Vagina (tissue), 2 donors: ENCODE measurements around the gene AMOTL2. TPM values are rescaled to one million over a fixed set of nuclear protein-coding genes. Genes with fewer than 3 reads are reported as not detected.

Source experiments
- DNase-seq, 2 donors: peaks; one replicate each; pipeline ENCODE4 v3.0.0-alpha.2; 2017; ENCODE audit errors: extremely low spot score in 2 of 2
- H3K27ac ChIP-seq: fragments of 200-600 bp; sonication (generic); one replicate; pipeline ENCODE4 v1.5.1; 2019
- H3K27me3 ChIP-seq: fragments of 200-600 bp; sonication (generic); one replicate; pipeline ENCODE4 v1.5.1; 2019
- H3K36me3 ChIP-seq, 2 donors: fragments of 200-600 bp; sonication (generic); one replicate each; pipeline ENCODE4 v1.5.1; 2017 to 2019
- H3K4me1 ChIP-seq: fragments of 200-600 bp; sonication (generic); one replicate; pipeline ENCODE4 v1.5.1; 2019
- H3K4me3 ChIP-seq, 2 donors: fragments of 200-600 bp; sonication (generic); 1 replicate in 1 of 2; 2 replicates in 1 of 2; pipeline ENCODE4 v1.5.1; 2016 to 2019
- H3K9me3 ChIP-seq: fragments of 200-600 bp; sonication (generic); one replicate; pipeline ENCODE4 v1.5.1; 2019
- POLR2A ChIP-seq, 2 donors: fragments of 450-650 bp; IDR thresholded peaks; one replicate each; pipeline ENCODE4 v1.6.1; 2017; ENCODE audit warnings: antibody characterized with exemption in 2 of 2, mild to moderate bottlenecking in 2 of 2, moderate library complexity in 2 of 2
- POLR2AphosphoS5 ChIP-seq, 2 donors: sonication (generic); formaldehyde crosslinking; IDR thresholded peaks; one replicate each; pipeline ENCODE4 v1.9.0; 2017; ENCODE audit warnings: antibody characterized with exemption in 2 of 2, mild to moderate bottlenecking in 2 of 2, low read depth in 1 of 2; ENCODE audit not compliant: insufficient read depth in 1 of 2
- intact Hi-C: fragments of 100-400 bp; cut with DNase I; formaldehyde crosslinking; loops from one replicate; pipeline ENCODE4 v1.15.1; 2023
- total RNA-seq: library from RNA; depleted of rRNA; stranded (reverse); fragments of >200 nt; gene quantifications from one replicate; pipeline ENCODE4 v1.2.3, GENCODE V29; 2016
- TF ChIP-seq, protein P1 (sequence below), 3 experiments: fragments of 450-650 bp in 2 of 3; fragments of 200-600 bp in 1 of 3; sonication (generic) in 1 of 3; IDR thresholded peaks; one replicate each; pipeline ENCODE4 v1.5.1; 2017 to 2019; ENCODE audit warnings: antibody characterized with exemption in 3 of 3, mild to moderate bottlenecking in 2 of 3, moderate library complexity in 2 of 3

AMOTL2 gene
- total RNA-seq, 1 donor from 2014 or later: 60.6 TPM

- Histone ChIP-seq H3K4me1 (peaks cover 96% of the 10 kb centered on the region), H3K36me3 (peaks cover 0 to 47% of the 10 kb centered on the region in 2 donors), H3K27me3 (no peaks in the 10 kb centered on the region), H3K27ac (peak overlapping the region; percentile 55), H3K9me3 (no peaks in the 10 kb centered on the region), H3K4me3 (no peak overlapping the region)
- TF ChIP-seq POLR2A (IDR thresholded peaks at IDR 0.05) (no peak), POLR2AphosphoS5 (IDR thresholded peaks at IDR 0.05; ENCODE audit: insufficient read depth in 1 of 2, low read depth in 1 of 2) (no peak)
- TF ChIP-seq, protein P1, sequence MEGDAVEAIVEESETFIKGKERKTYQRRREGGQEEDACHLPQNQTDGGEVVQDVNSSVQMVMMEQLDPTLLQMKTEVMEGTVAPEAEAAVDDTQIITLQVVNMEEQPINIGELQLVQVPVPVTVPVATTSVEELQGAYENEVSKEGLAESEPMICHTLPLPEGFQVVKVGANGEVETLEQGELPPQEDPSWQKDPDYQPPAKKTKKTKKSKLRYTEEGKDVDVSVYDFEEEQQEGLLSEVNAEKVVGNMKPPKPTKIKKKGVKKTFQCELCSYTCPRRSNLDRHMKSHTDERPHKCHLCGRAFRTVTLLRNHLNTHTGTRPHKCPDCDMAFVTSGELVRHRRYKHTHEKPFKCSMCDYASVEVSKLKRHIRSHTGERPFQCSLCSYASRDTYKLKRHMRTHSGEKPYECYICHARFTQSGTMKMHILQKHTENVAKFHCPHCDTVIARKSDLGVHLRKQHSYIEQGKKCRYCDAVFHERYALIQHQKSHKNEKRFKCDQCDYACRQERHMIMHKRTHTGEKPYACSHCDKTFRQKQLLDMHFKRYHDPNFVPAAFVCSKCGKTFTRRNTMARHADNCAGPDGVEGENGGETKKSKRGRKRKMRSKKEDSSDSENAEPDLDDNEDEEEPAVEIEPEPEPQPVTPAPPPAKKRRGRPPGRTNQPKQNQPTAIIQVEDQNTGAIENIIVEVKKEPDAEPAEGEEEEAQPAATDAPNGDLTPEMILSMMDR (IDR thresholded peaks at IDR 0.05): no peak
- no peak for DNase-seq
- intact Hi-C loops: no loop called here
Measured at GRCh38 chr3:134354612-134355251, 19.5 kb downstream of the AMOTL2 start.

- Histone ChIP-seq H3K36me3 (peaks cover 0 to 40% of the 10 kb centered on the region in 2 donors), H3K9me3 (no peaks in the 10 kb centered on the region), H3K4me1 (peaks cover 89% of the 10 kb centered on the region), H3K27me3 (no peaks in the 10 kb centered on the region), H3K4me3 (no peak overlapping the region), H3K27ac (peak overlapping the region; percentile 55)
- intact Hi-C loops: no loop called here
- TF ChIP-seq POLR2AphosphoS5 (IDR thresholded peaks at IDR 0.05; ENCODE audit: insufficient read depth in 1 of 2, low read depth in 1 of 2): peak in 1 of 2 donors; percentile 26
- TF ChIP-seq POLR2A (IDR thresholded peaks at IDR 0.05): no peak
- DNase-seq: no peak
Measured at GRCh38 chr3:134353831-134354611, 20.2 kb downstream of the AMOTL2 start.

GRCh38 chr3:134353171-134353825 is 20.9 kb downstream of the AMOTL2 start:
- peaks cover 0 to 33% of the 10 kb centered on the region in 2 donors for H3K36me3 ChIP-seq
- TF ChIP-seq POLR2AphosphoS5 (IDR thresholded peaks at IDR 0.05; ENCODE audit: insufficient read depth in 1 of 2, low read depth in 1 of 2) (no peak), POLR2A (IDR thresholded peaks at IDR 0.05) (no peak)
- TF ChIP-seq, protein P1 (IDR thresholded peaks at IDR 0.05): no peak
- no peaks in the 10 kb centered on the region for H3K9me3 ChIP-seq
- peak overlapping the region; percentile 55 for H3K27ac ChIP-seq
- peaks cover 82% of the 10 kb centered on the region for H3K4me1 ChIP-seq
- H3K4me3 ChIP-seq: no peak overlapping the region
- no peaks in the 10 kb centered on the region for H3K27me3 ChIP-seq
- DNase-seq: no peak
- intact Hi-C loops: no loop called here

GRCh38 chr3:134352031-134352671 is 22.1 kb downstream of the AMOTL2 start:
- TF ChIP-seq, protein P1 (IDR thresholded peaks at IDR 0.05): no peak
- TF ChIP-seq POLR2A (IDR thresholded peaks at IDR 0.05) (no peak), POLR2AphosphoS5 (IDR thresholded peaks at IDR 0.05; ENCODE audit: insufficient read depth in 1 of 2, low read depth in 1 of 2) (no peak)
- no peak for DNase-seq
- Histone ChIP-seq H3K36me3 (peaks cover 0 to 26% of the 10 kb centered on the region in 2 donors), H3K4me1 (peaks cover 70% of the 10 kb centered on the region), H3K27ac (no peak overlapping the region), H3K9me3 (no peaks in the 10 kb centered on the region), H3K27me3 (no peaks in the 10 kb centered on the region), H3K4me3 (no peak overlapping the region)
- intact Hi-C loops: no loop called here

DNA sequence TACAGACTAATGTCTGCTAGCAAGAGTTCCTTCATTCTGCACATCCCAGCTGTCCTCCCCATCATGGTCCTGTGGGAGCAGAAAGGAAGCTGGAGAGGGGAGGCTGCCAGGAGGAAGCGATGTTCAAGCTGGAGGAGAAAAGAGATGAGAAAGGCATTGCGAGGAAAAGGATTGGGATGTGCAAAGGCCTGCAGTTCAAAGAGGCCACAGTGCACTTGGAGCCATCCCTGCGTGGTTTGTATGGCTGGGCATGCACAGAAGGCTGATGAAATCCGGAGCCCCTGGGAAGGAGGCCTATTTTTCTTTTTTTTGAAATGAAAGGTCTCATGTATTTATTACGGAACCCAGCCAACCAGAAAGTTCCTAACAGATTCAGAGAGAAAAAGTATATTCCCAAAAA is 22.8 kb downstream of the AMOTL2 start:
- no peak for TF ChIP-seq POLR2A (IDR thresholded peaks at IDR 0.05)
- no peak for TF ChIP-seq POLR2AphosphoS5 (IDR thresholded peaks at IDR 0.05; ENCODE audit: insufficient read depth in 1 of 2, low read depth in 1 of 2)
- TF ChIP-seq, protein P1 (IDR thresholded peaks at IDR 0.05): no peak
- Histone ChIP-seq H3K4me3 (no peak overlapping the region), H3K36me3 (peaks cover 0 to 20% of the 10 kb centered on the region in 2 donors), H3K27me3 (no peaks in the 10 kb centered on the region), H3K27ac (no peak overlapping the region), H3K9me3 (no peaks in the 10 kb centered on the region), H3K4me1 (peaks cover 63% of the 10 kb centered on the region)
- intact Hi-C loops: no loop called here
- no peak for DNase-seq
